HFFc6 (cell line): Measurements from ENCODE around the gene FAM163A. TPM values are rescaled to one million over a fixed set of nuclear protein-coding genes. Genes with fewer than 3 reads are reported as not detected.
A peak's percentile ranks its signal among the peaks of the same experiment; 100 is the strongest.

Experiments
- DNase-seq: peaks from one replicate; pipeline ENCODE4 v3.0.0-alpha.2; 2018
- H3K27ac Mint-ChIP-seq: 2 replicates; pipeline ENCODE4 v1.8.0; 2020; ENCODE audit warnings: mild to moderate bottlenecking, mixed read lengths
- H3K27me3 Mint-ChIP-seq: 2 replicates; pipeline ENCODE4 v1.8.0; 2021; ENCODE audit warnings: mild to moderate bottlenecking, moderate library complexity, mixed read lengths; ENCODE audit not compliant: insufficient read depth
- H3K36me3 Mint-ChIP-seq: 2 replicates; pipeline ENCODE4 v1.8.0; 2021; ENCODE audit warnings: low read depth, mixed read lengths
- H3K4me1 Mint-ChIP-seq: 2 replicates; pipeline ENCODE4 v1.8.0; 2020; ENCODE audit warnings: low read depth, mixed read lengths
- H3K4me3 Mint-ChIP-seq: 2 replicates; pipeline ENCODE4 v1.8.0; 2020; ENCODE audit warnings: mild to moderate bottlenecking, moderate library complexity, mixed read lengths
- H3K9me3 Mint-ChIP-seq: 2 replicates; pipeline ENCODE4 v1.8.0; 2020; ENCODE audit warnings: mild to moderate bottlenecking, mixed read lengths
- total RNA-seq, 6 experiments: library from RNA; stranded (reverse); fragmentation: NEBNext Ultra II Directional; extraction: Animal tissue kit (Norgen Biotek cat#: 25700); gene quantifications; 2 replicates in 1 of 6; 3 replicates in 5 of 6; pipeline ENCODE4 v1.2.3, GENCODE V29; 2021
- TF ChIP-seq, protein P1 (sequence below): fragments of 200-600 bp; sonication (generic); IDR thresholded peaks from 2 replicates; pipeline ENCODE4 v1.5.0; 2021; ENCODE audit warnings: antibody characterized with exemption, mild to moderate bottlenecking

The FAM163A gene
- total RNA-seq, 6 experiments from 2014 or later, result not detected

DNA sequence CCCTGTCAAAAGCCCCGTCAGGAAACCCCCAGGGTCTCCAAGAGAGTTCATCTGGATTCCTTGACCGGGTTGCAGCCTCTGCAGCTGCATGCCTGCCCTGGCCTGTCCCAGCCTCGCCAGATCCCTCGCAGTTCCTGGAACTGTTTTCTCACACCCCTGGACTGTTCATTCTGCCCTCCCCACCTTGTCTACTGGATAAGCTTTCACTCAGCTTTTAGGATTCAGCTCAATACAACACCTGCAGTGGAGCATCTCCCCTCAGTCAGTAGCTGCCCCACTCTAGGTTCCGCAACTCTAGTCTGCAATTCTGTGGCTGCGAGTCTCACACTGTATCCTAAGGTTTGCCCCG, 67.2 kb downstream of the FAM163A start:
- TF ChIP-seq, protein P1, sequence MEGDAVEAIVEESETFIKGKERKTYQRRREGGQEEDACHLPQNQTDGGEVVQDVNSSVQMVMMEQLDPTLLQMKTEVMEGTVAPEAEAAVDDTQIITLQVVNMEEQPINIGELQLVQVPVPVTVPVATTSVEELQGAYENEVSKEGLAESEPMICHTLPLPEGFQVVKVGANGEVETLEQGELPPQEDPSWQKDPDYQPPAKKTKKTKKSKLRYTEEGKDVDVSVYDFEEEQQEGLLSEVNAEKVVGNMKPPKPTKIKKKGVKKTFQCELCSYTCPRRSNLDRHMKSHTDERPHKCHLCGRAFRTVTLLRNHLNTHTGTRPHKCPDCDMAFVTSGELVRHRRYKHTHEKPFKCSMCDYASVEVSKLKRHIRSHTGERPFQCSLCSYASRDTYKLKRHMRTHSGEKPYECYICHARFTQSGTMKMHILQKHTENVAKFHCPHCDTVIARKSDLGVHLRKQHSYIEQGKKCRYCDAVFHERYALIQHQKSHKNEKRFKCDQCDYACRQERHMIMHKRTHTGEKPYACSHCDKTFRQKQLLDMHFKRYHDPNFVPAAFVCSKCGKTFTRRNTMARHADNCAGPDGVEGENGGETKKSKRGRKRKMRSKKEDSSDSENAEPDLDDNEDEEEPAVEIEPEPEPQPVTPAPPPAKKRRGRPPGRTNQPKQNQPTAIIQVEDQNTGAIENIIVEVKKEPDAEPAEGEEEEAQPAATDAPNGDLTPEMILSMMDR, result no peak
- no peaks in the 10 kb centered on the region for H3K36me3 Mint-ChIP-seq
- peaks cover 49% of the 10 kb centered on the region for H3K4me1 Mint-ChIP-seq
- H3K27ac Mint-ChIP-seq, result no peak overlapping the region
- no peaks in the 10 kb centered on the region for H3K9me3 Mint-ChIP-seq
- no peak overlapping the region for H3K4me3 Mint-ChIP-seq
- peaks cover 49% of the 10 kb centered on the region for H3K27me3 Mint-ChIP-seq
- DNase-seq, result no peak

DNA sequence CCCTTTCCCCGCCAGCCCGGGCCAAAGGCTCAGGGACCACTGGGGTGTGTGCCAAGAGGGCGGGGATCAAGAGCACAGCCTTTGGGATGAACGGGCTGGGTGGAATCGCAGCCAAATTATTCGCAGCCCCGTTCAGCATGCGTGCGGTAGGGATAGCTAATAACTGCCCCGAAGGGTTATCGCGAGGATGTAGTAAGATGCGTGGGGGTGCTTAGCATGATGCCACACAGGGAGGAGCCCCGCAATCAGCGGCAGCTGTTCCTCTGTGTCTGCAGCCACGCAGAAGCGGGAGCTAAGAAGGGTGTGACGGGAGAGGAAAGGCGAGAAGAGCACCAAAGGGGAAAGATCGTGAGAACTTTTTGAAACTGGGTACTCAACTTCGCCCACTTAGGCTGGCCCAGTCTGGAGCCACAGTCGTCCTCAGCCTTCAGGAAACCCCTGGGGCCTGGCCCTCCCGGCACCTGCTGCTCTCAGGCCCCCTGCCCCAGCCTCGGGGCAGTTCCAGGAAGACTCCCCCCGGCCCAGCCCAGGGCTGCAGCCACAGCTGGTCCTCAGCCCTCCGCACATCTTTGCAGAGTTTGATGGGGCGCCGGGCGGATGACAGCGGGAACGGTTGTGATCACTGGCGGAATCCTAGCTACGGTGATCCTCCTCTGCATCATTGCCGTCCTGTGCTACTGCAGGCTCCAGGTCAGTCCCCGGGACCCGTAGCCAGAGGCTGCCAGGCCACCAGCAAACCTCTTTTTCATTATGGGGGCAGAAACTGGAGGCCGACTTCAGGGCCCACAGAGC, 69.6 kb downstream of the FAM163A start:
- no peaks in the 10 kb centered on the region for H3K9me3 Mint-ChIP-seq
- no peak overlapping the region for H3K4me3 Mint-ChIP-seq
- TF ChIP-seq, protein P1, result no peak
- no peak for DNase-seq
- H3K27ac Mint-ChIP-seq, result no peak overlapping the region
- no peaks in the 10 kb centered on the region for H3K36me3 Mint-ChIP-seq
- peaks cover 59% of the 10 kb centered on the region for H3K4me1 Mint-ChIP-seq
- peaks cover 49% of the 10 kb centered on the region for H3K27me3 Mint-ChIP-seq

DNA sequence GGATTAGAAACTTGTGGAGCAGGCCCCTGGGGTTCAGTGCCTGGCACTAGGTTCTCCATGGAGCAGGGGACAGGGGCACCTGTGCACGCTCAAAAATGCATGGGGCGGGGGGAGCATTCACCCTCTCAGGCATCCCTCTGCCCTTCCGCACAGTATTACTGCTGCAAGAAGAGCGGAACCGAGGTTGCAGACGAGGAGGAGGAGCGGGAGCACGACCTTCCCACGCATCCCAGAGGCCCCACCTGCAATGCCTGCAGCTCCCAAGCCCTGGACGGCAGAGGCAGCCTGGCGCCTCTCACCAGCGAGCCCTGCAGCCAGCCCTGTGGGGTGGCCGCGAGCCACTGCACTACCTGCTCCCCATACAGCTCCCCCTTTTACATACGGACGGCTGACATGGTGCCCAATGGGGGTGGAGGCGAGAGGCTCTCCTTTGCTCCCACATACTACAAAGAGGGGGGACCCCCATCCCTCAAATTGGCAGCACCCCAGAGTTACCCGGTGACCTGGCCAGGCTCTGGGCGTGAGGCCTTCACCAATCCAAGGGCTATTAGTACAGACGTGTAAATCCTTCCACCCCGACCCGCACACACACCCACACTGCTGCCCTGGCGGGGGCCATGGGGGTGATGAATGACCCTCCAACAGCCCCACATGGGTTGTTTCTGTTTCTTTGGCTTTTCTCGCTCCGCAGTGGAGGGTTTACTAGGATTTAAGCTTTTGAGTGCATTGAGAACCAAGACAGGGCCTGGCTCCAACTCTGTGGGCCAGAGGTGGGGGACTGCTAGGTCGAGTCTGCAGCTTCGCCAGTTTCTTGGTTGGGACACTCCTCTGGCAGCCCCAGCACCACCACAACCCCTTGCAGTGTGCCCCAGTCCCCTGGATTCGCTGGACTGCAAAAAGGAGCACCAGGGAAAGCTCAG, 70.8 kb downstream of the FAM163A start:
- H3K4me3 Mint-ChIP-seq, result peak overlapping the region; percentile 93
- no peak for DNase-seq
- peaks cover 49% of the 10 kb centered on the region for H3K27me3 Mint-ChIP-seq
- H3K36me3 Mint-ChIP-seq, result no peaks in the 10 kb centered on the region
- TF ChIP-seq, protein P1, result no peak
- no peaks in the 10 kb centered on the region for H3K9me3 Mint-ChIP-seq
- no peak overlapping the region for H3K27ac Mint-ChIP-seq
- H3K4me1 Mint-ChIP-seq, result peaks cover 58% of the 10 kb centered on the region

DNA sequence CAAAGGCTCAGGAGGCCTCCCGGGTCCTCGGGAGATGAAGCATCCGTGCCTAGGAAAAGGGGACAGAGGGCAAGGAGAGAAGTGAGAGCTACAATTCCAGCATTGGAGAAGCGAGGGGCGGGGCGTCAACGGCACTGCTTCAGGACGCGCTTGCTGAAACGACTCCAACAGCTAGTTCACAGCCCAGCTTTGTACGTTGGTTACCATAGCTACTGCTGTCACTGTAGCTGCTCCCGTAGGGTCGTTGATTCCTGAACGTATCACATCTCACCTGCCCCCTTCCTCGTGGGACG, 71.4 kb downstream of the FAM163A start:
- peak overlapping the region; percentile 66 for H3K27ac Mint-ChIP-seq
- H3K27me3 Mint-ChIP-seq, result peaks cover 47% of the 10 kb centered on the region

DNA sequence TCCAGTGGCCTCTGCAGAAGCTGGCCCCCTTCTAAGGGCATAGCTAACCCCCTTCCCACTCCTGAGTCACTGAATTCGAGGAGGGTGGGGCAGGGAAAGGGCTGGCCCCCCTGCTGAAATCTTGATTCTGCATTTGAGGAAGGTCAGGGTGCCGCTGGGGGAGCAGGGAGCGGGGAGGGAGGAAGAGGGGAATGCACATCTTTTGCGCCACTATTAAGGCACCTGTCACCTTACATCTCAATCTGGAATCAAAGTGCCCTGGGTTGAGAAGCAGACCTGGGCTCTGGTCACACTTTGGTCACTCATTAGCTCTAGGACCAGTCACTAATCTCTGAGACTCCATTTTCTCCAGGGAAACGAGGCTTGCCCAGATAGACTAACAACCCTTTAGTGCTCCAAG, 72.5 kb downstream of the FAM163A start:
- Mint-ChIP-seq H3K36me3 (no peaks in the 10 kb centered on the region), H3K4me3 (peak overlapping the region; percentile 93), H3K9me3 (no peaks in the 10 kb centered on the region), H3K27ac (no peak overlapping the region; the same call in 1 of the 2 replicates), H3K27me3 (peaks cover 39% of the 10 kb centered on the region), H3K4me1 (peaks cover 45% of the 10 kb centered on the region)
- TF ChIP-seq, protein P1, result no peak
- DNase-seq, result no peak

More for the DNA sequence above, 71.4 kb downstream of the FAM163A start:
- H3K4me3 Mint-ChIP-seq, result peak overlapping the region; percentile 93
- TF ChIP-seq, protein P1, result no peak
- H3K36me3 Mint-ChIP-seq, result no peaks in the 10 kb centered on the region
- H3K9me3 Mint-ChIP-seq, result no peaks in the 10 kb centered on the region
- DNase-seq, result no peak
- peaks cover 54% of the 10 kb centered on the region for H3K4me1 Mint-ChIP-seq
